AG10803 (cell line): ENCODE data around the gene HFE.

Experiments
- DNase-seq: peaks from one replicate; pipeline ENCODE4 v3.0.0; 2010; ENCODE audit warnings: low read depth
- H3K4me3 ChIP-seq: 2 replicates; pipeline ENCODE4 v1.5.1; 2011; ENCODE audit warnings: mild to moderate bottlenecking, low read length, control low read depth
- TF ChIP-seq, protein P1 (sequence below): conservative IDR thresholded peaks from 2 replicates; pipeline ENCODE4 v1.5.1; 2011; ENCODE audit warnings: mild to moderate bottlenecking, low read length, control low read depth, inconsistent platforms

Gene HFE

GRCh38 chr6:26128013-26128771, 41.0 kb downstream of the HFE start:
- no peak for DNase-seq
- H3K4me3 ChIP-seq = no peak overlapping the region
- TF ChIP-seq, protein P1, sequence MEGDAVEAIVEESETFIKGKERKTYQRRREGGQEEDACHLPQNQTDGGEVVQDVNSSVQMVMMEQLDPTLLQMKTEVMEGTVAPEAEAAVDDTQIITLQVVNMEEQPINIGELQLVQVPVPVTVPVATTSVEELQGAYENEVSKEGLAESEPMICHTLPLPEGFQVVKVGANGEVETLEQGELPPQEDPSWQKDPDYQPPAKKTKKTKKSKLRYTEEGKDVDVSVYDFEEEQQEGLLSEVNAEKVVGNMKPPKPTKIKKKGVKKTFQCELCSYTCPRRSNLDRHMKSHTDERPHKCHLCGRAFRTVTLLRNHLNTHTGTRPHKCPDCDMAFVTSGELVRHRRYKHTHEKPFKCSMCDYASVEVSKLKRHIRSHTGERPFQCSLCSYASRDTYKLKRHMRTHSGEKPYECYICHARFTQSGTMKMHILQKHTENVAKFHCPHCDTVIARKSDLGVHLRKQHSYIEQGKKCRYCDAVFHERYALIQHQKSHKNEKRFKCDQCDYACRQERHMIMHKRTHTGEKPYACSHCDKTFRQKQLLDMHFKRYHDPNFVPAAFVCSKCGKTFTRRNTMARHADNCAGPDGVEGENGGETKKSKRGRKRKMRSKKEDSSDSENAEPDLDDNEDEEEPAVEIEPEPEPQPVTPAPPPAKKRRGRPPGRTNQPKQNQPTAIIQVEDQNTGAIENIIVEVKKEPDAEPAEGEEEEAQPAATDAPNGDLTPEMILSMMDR = no peak

DNA sequence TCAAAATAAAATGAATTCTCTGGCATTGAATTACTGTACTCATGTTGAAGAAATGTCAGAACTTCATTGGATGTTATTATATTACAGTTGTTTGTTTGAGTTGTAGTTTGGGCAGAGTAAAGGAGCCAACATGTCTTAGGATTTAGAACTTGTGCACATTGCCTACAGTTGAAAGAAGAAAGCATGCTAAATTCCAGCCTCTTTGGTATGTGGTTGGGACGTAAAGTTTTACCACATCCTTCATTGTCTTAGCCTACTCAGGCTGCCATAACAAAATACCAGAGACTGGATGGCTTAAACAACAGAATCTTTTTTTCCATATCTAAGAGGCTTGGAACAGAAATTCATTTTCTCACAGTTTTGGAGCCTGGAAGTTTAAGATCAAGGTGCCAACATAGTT, 42.4 kb downstream of the HFE start:
- H3K4me3 ChIP-seq = no peak overlapping the region
- peak; percentile 21 for DNase-seq
- TF ChIP-seq, protein P1 = no peak

DNA sequence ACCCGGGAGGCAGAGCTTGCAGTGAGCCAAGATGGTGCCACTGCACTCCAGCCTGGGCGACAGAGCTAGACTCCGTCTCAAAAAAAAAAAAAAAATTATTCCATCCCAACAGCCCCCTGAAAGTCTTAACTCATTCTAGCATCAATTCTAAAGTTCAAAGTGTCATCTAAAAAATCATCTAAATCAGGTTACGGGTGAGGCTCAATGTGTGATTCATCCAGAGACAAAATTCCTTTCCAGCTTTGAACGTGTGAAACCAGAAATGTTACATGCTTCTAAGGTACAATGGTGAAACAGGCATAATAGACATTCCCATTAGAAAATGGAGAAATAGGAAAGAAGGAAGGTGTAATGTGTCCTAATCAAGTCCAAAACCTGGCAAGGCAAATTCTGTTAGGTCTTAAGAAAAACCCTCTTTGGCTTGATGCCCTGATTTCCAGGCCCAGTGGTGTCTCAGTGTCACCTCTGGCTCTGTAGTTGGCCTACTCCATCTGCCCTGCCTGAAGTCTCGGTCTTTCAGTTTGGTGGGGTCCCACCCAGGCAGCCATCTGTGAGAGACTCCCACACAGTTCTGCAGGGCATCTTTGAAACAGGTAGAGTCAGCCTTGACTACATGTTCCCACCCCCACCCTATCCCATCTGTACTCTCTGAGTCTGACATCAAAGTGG, 43.5 kb downstream of the HFE start:
- TF ChIP-seq, protein P1 = no peak
- H3K4me3 ChIP-seq = no peak overlapping the region
- DNase-seq = no peak

DNA sequence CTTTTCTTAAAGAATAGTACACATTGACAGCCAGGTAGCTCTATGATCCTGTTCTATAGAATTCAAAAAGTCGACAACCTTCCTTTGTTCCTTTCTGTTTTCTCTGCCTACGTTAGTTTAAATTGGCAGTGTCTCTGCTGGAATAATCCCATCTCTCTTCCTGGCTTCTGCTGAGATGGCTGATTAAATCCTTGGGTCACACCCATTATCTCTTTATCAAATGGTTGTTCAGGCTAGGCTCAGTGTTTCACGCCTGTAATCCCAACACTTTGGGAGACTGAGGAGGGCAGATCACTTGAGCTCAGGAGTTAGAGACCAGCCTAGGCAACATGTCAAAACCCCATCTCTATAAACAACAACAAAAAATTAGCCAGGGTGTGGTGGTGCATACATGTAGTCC, 44.4 kb downstream of the HFE start:
- TF ChIP-seq, protein P1 = no peak
- no peak for DNase-seq
- H3K4me3 ChIP-seq = no peak overlapping the region

DNA sequence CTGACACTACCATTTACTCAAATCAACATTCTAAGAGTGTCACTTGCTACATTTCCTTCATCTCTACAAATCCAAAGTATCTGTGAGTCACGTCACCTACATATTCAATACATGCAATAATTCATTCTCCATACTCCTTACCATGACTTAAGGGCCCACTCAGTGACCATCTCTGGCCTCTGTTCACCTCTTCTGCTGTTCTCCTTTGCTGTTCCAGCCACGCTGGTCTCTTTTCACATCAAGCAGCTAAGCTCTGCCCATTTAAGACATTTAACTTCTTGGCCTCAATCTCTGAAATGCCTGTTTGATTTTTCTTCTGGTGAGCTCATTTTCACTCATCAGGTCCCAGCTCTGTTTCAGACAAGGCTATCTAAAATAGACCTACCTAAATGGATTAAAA, 46.5 kb downstream of the HFE start:
- no peak overlapping the region for H3K4me3 ChIP-seq
- TF ChIP-seq, protein P1 = no peak

GRCh38 chr6:26136321-26136720, 49.1 kb downstream of the HFE start:
- no peak overlapping the region for H3K4me3 ChIP-seq
- TF ChIP-seq, protein P1 = no peak
- DNase-seq = no peak

More for the DNA sequence above, 46.5 kb downstream of the HFE start:
- no peak for DNase-seq
